Stimulated activated CD4-positive, alpha-beta T cell treated with anti-CD3 and anti-CD28 coated beads, TNF-alpha, amount 100 ng/mL, for 4 hours (primary cell): ENCODE measurements around the gene CCNDBP1.
A peak's percentile ranks its signal among the peaks of the same experiment; 100 is the strongest.
"Not testable (repeated sequence)": the region's sequence is repeated elsewhere in the genome, so short reads cannot be mapped to it uniquely, and the experiment has no call there.

Experiments
- DNase-seq, 3 experiments: peaks; one replicate each; pipeline ENCODE4 v3.0.0-alpha.2; 2020; ENCODE audit warnings: low read depth in 3 of 3

Gene CCNDBP1

GRCh38 chr15:43214592-43215295 lies 29.5 kb downstream of the CCNDBP1 start:
- DNase-seq: no peak

GRCh38 chr15:43215961-43216360 lies 30.8 kb downstream of the CCNDBP1 start:
- no peak for DNase-seq

GRCh38 chr15:43218908-43219706 lies 33.9 kb downstream of the CCNDBP1 start:
- DNase-seq: no peak

GRCh38 chr15:43219929-43220928 lies 35.0 kb downstream of the CCNDBP1 start:
- DNase-seq: no peak

GRCh38 chr15:43220991-43221403 lies 35.8 kb downstream of the CCNDBP1 start, which contains the start of gene EPB42:
Gene EPB42, minus strand, starts transcription at chr15:43221018. Its CDS starts 193 bp downstream, at chr15:43220825.
- DNase-seq: no peak

- DNase-seq: no peak
These were observed 36.2 kb downstream of the CCNDBP1 start for GRCh38 chr15:43221422-43221821.

- peak in 2 of 3 experiments; percentile 3 to 5 for DNase-seq
These were observed 40.2 kb downstream of the CCNDBP1 start for GRCh38 chr15:43225201-43225949.

- not testable (repeated sequence) for DNase-seq
These were observed 40.7 kb downstream of the CCNDBP1 start for GRCh38 chr15:43225950-43226255.

- no peak for DNase-seq
These were observed 41.5 kb downstream of the CCNDBP1 start for GRCh38 chr15:43226436-43227305.

- DNase-seq: no peak
These were observed 44.8 kb downstream of the CCNDBP1 start for GRCh38 chr15:43229977-43230376.

- no peak for DNase-seq
These were observed 45.5 kb downstream of the CCNDBP1 start for GRCh38 chr15:43230640-43231115.

- no peak for DNase-seq
These were observed 47.2 kb downstream of the CCNDBP1 start for GRCh38 chr15:43232289-43232874.

- DNase-seq: no peak
These were observed 50.3 kb downstream of the CCNDBP1 start for GRCh38 chr15:43235536-43235935.

- DNase-seq: no peak
These were observed 52.8 kb downstream of the CCNDBP1 start for GRCh38 chr15:43237842-43238470.

GRCh38 chr15:43238671-43239131 lies 53.5 kb downstream of the CCNDBP1 start:
- no peak for DNase-seq

- no peak for DNase-seq
These were observed 54.7 kb downstream of the CCNDBP1 start for GRCh38 chr15:43239732-43240491.

GRCh38 chr15:43241100-43241499 lies 55.9 kb downstream of the CCNDBP1 start:
- DNase-seq: no peak

GRCh38 chr15:43242616-43243015 lies 57.4 kb downstream of the CCNDBP1 start:
- no peak for DNase-seq
